ENCODE data around the gene TCF25. TPM values are rescaled to one million over a fixed set of nuclear protein-coding genes. Genes with fewer than 3 reads are reported as not detected.

The TCF25 gene
- total RNA-seq, 1 donor = 163 TPM

- no peak for TF ChIP-seq CTCF (IDR thresholded peaks at IDR 0.05; ENCODE audit: insufficient read depth, low read length)
- H3K4me3 ChIP-seq (ENCODE audit: low read depth, low read length) = no peak overlapping the region
- DNase-seq (ENCODE audit: low read depth) = no peak
These were observed 27.5 kb downstream of the TCF25 start for GRCh38 chr16:89900885-89901284.

DNA sequence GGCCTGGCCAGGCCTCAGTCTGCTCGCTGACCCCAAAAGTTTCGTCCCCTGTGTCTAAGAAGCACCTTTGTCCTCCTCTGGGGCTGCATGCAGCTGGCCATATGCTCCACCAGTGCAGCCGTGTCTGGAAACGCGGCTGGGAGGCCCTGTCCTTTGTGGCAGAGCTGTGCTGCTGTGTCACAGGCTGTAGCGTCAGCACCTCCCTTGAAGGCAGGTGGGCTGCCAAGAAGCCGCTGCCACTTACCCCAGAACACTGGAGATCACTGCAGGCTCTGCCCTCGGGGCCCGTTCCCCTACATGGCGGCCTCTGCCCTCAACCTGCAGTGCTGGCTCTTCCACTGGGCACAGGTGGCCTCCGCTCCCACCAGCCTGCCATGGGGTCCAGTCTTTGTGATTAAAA is 29.6 kb downstream of the TCF25 start:
- no peak overlapping the region for H3K4me3 ChIP-seq (ENCODE audit: low read depth, low read length)
- TF ChIP-seq CTCF (IDR thresholded peaks at IDR 0.05; ENCODE audit: insufficient read depth, low read length) = no peak
- DNase-seq (ENCODE audit: low read depth) = no peak

DNA sequence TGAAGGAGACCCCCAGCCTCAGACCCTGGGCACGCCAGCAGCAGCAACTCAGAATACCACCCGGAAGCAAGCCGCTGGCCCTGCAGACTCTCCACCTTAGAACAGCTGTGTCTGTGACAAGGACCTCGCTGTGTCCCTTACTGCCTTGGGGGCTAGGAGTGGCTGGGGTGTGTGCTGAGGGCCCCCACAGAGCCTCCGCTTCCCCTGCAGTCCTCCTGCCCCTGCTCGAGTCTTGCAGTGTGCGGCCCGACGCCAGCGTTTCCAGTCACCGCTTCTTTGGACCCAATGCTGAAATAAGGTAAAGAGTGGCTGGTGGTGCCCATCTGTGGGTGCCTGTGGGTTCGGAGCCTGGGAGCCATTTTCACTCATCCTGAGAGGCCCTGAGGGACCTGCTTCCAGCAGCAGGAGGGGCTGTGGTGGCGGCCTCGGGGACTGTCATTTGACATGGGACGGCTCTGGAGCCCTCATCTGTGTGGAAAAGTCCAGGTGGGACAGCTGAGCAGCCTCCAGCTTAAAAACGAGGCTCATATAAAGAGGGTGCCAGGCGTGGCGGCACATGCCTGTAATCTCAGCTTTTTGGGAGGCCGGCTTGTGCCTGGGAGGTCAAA is 30.6 kb downstream of the TCF25 start:
- TF ChIP-seq CTCF (IDR thresholded peaks at IDR 0.05; ENCODE audit: insufficient read depth, low read length) = no peak
- DNase-seq (ENCODE audit: low read depth) = no peak
- H3K4me3 ChIP-seq (ENCODE audit: low read depth, low read length) = no peak overlapping the region

DNA sequence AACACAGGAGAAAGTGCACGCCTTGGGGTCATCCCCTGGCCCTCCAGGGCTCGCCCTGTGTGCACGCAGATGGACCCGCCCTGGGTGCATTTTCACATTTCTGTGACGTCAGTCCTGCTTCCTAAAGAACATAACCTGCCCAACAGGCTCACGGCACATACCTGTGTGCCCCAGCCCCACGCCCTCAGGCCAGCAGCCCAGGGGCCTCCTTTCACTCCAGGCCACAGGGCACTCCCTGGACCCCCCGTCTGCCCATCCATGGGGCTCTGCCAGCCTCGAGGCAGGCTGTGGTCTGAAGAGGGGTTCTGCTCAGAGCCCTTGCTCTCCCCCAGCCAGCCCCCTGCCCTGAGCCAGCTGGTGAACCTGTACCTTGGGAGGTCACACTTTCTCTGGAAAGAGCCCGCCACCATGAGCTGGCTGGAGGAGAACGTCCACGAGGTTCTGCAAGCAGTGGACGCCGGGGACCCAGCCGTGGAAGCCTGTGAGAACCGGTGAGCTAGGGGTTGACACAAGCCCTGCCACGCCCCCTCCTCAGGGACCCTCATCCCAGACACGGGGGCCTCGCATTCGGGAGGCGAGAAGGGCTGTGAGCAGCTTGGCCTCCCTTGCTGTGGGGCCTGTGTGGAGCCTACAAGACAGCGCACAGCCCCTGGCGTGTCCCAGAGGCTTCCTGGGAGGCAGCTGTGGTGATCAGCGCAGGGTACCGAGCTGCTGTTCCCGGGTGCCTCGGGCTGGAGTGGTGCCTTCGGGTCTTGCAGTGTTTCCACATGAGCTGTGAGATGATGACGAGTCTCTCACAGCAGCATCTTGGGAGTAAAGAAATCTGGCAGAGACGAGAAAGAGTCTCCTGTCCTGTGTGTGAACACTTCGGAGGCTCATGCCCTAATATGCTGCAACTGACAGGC is 31.5 kb downstream of the TCF25 start:
- H3K4me3 ChIP-seq (ENCODE audit: low read depth, low read length) = no peak overlapping the region
- TF ChIP-seq CTCF (IDR thresholded peaks at IDR 0.05; ENCODE audit: insufficient read depth, low read length) = no peak
- no peak for DNase-seq (ENCODE audit: low read depth)

- no peak for TF ChIP-seq CTCF (IDR thresholded peaks at IDR 0.05; ENCODE audit: insufficient read depth, low read length)
- no peak overlapping the region for H3K4me3 ChIP-seq (ENCODE audit: low read depth, low read length)
- DNase-seq (ENCODE audit: low read depth) = no peak
These were observed 32.2 kb downstream of the TCF25 start for GRCh38 chr16:89905511-89906139.

DNA sequence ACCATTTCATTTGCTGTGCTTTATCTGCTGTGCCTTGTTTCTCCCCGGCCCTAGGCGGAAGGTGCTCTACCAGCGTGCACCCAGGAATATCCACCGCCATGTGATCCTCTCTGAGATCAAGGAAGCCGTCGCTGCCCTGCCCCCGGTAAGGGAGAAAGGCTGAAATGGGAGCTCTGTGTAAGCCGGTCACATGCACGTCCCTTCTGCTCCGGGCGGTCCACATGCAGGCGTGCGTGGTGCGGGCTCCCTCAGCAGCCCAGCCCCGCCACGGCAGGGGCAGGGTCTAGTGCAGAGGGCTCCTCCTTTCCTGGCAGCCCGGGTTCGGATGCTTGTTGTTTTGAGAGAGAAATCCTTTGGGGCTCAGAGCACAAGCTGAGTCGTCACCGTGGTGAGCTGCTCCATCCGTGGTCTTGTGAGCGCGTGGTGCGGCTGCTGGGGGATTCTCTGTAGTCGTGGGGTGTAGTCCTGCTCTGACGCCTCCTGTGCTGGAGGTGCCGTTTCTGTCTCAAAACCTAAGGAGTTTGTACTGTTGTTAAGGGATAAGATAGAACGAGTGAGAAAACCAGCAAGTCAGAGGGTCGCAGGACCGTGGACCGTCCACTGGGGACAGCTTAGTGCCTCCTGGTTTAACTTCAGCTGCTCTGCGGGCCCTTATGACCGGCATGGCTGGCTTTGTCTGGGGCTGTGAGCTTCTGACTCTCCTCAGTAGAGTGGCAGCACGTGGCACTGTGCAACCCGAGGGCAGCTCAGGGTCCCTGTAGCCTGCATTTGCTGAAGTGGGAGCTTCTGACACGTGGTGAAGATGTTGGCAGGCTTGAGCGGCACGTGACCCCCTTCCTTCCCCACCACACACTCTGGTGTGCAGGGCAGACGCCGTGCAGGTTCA is 33.0 kb downstream of the TCF25 start:
- no peak overlapping the region for H3K4me3 ChIP-seq (ENCODE audit: low read depth, low read length)
- TF ChIP-seq CTCF (IDR thresholded peaks at IDR 0.05; ENCODE audit: insufficient read depth, low read length) = no peak
- DNase-seq (ENCODE audit: low read depth) = no peak

Data from fibroblast of the aortic adventitia (primary cell).